HG03108 (cell line): ENCODE measurements around the gene NUDT1.

Experiments used
- ATAC-seq: cut with Tn5 transposase; IDR thresholded peaks from one replicate; pipeline ENCODE4 v1.9.1; 2021; ENCODE audit warnings: moderate library complexity; ENCODE audit not compliant: unreplicated experiment

The NUDT1 gene

GRCh38 chr7:2223321-2223720 lies 18.7 kb upstream of the NUDT1 start:
- ATAC-seq: no peak

- no peak for ATAC-seq
Observed at GRCh38 chr7:2224491-2224928, 17.5 kb upstream of the NUDT1 start.

- ATAC-seq: no peak
Observed at GRCh38 chr7:2224934-2225333, 17.1 kb upstream of the NUDT1 start.

GRCh38 chr7:2225336-2225735 lies 16.7 kb upstream of the NUDT1 start:
- no peak for ATAC-seq

GRCh38 chr7:2225830-2226229 lies 16.2 kb upstream of the NUDT1 start:
- no peak for ATAC-seq

GRCh38 chr7:2227699-2228098 lies 14.3 kb upstream of the NUDT1 start:
- ATAC-seq: no peak

- ATAC-seq: no peak
Observed at GRCh38 chr7:2228921-2229320, 13.1 kb upstream of the NUDT1 start.

- no peak for ATAC-seq
Observed at GRCh38 chr7:2229467-2229866, 12.6 kb upstream of the NUDT1 start.

GRCh38 chr7:2230226-2230625 lies 11.8 kb upstream of the NUDT1 start:
- no peak for ATAC-seq

- no peak for ATAC-seq
Observed at GRCh38 chr7:2230882-2231281, 11.1 kb upstream of the NUDT1 start.

- ATAC-seq: peak; percentile 20
Observed at GRCh38 chr7:2231992-2232765, 9.8 kb upstream of the NUDT1 start.

- ATAC-seq: peak; percentile 63
Observed at GRCh38 chr7:2232766-2233520, 9.1 kb upstream of the NUDT1 start, which contains the start of gene MAD1L1. Gene MAD1L1, minus strand, starts transcription at chr7:2232945. Its CDS starts 2,812 bp downstream, at chr7:2230133.

GRCh38 chr7:2233926-2234325 lies 8.1 kb upstream of the NUDT1 start:
- no peak for ATAC-seq

GRCh38 chr7:2237109-2237602 lies 4.9 kb upstream of the NUDT1 start:
- ATAC-seq: peak; percentile 44

GRCh38 chr7:2239242-2239641 lies 2.8 kb upstream of the NUDT1 start:
- no peak for ATAC-seq

- ATAC-seq: no peak
Observed at GRCh38 chr7:2242541-2243429, 759 bp downstream of the NUDT1 start.

GRCh38 chr7:2243458-2243857 lies 1.4 kb downstream of the NUDT1 start:
- ATAC-seq: no peak

- ATAC-seq: no peak
Observed at GRCh38 chr7:2244404-2244995, 2.5 kb downstream of the NUDT1 start.

- ATAC-seq: no peak
Observed at GRCh38 chr7:2245883-2246675, 4.1 kb downstream of the NUDT1 start.
